CD4-positive, alpha-beta T cell treated with Interleukin-10 for 1 hour (primary cell): ENCODE data around the gene SH3PXD2A.

Source experiments
- DNase-seq: peaks from one replicate; pipeline ENCODE4 v3.0.0-alpha.2; 2020

SH3PXD2A gene, protein sequence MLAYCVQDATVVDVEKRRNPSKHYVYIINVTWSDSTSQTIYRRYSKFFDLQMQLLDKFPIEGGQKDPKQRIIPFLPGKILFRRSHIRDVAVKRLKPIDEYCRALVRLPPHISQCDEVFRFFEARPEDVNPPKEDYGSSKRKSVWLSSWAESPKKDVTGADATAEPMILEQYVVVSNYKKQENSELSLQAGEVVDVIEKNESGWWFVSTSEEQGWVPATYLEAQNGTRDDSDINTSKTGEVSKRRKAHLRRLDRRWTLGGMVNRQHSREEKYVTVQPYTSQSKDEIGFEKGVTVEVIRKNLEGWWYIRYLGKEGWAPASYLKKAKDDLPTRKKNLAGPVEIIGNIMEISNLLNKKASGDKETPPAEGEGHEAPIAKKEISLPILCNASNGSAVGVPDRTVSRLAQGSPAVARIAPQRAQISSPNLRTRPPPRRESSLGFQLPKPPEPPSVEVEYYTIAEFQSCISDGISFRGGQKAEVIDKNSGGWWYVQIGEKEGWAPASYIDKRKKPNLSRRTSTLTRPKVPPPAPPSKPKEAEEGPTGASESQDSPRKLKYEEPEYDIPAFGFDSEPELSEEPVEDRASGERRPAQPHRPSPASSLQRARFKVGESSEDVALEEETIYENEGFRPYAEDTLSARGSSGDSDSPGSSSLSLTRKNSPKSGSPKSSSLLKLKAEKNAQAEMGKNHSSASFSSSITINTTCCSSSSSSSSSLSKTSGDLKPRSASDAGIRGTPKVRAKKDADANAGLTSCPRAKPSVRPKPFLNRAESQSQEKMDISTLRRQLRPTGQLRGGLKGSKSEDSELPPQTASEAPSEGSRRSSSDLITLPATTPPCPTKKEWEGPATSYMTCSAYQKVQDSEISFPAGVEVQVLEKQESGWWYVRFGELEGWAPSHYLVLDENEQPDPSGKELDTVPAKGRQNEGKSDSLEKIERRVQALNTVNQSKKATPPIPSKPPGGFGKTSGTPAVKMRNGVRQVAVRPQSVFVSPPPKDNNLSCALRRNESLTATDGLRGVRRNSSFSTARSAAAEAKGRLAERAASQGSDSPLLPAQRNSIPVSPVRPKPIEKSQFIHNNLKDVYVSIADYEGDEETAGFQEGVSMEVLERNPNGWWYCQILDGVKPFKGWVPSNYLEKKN

DNA sequence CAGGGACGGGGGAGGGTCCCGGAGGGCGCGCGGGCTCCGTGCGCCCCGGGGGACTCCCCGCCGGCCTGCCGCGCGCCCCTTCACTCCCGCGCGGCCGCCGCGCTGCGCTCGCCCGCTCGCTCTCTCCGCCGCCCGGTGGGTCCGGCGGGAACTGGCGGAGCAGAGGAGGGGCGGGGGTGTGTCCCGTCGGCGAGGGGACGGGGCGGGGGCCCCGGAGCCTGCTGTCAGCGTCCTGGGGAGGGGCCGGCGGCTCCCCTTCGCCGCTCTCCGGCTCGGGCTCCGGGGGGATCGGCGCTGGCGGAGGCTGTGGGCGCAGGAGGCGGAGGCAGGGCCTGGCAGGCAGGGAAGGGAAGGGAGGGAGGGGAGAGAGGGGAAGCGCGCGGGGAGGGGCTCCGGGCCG is at the start of gene SH3PXD2A:
TSS of gene SH3PXD2A (minus strand) at position 153 of the 400 bp plus-strand sequence. CDS start 310 bp downstream, outside the sequence.
- DNase-seq, result peak; percentile 20

DNA sequence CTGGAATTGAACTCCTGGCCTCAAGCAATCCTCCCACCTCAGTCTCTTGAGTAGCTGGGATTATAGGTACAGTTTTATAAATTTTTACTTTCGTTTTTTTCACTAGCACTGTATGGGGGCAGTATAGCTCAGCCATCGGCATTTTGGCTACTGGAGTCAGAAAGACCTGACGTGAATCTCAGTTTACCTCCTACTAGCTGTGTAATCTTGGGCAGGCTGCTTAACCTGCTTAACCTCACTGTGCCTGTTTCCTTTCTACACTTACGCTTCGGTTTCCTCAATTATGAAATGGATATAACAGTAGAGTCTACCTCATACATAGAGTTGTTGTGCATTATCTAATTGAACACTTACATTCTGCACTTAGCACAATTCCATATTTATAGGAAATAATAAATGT is 45.9 kb upstream of the SH3PXD2A start:
- DNase-seq, result peak; percentile 34

DNA sequence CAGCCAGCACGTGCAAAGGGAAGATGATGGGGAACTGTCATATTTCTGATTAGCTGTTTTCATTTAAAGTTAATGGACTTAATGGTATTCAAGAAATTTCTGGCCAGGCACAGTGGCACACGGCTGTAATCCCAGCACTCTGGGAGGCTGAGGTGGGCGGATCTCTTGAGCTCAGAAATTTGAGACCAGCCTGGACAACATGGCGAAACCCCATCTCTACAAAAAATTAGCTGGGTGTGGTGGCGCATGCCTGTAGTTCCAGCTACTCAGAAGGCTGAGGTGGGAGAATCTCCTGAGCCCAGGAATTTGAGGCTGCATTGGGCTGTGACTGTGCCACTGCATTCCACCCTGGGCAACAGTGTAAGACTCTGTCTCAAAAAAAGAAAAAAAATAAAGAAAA is 43.9 kb upstream of the SH3PXD2A start:
- DNase-seq, result no peak

DNA sequence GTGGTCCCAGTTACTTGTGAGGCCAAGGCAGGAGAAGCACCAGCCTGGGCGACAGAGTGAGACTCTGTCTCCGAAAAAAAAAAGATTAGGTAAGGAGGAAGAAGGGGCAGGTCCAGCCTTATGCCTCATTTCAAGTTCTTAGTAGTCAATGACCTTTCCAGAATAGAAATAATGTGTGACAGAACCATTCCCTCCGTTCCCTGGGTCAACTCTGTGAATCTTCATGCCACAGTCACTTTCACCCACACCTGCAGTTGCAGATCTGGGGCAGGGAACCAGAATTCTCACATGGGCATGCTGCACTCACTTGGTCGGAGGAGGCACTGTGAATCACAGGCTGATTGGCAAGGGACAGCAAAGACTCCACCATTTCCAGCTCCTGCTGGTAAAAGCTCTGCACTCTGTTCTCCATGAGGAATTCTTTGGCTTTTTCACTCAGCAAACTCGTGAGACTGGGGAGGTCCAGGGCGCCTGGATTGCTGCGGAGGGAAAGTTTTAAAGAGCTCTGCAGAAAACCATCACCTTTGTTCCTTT is 41.9 kb upstream of the SH3PXD2A start:
- DNase-seq, result no peak

- DNase-seq, result no peak
These were observed 40.8 kb upstream of the SH3PXD2A start for GRCh38 chr10:103896225-103896624.

GRCh38 chr10:103895411-103896186 is 40.2 kb upstream of the SH3PXD2A start:
- DNase-seq, result no peak

DNA sequence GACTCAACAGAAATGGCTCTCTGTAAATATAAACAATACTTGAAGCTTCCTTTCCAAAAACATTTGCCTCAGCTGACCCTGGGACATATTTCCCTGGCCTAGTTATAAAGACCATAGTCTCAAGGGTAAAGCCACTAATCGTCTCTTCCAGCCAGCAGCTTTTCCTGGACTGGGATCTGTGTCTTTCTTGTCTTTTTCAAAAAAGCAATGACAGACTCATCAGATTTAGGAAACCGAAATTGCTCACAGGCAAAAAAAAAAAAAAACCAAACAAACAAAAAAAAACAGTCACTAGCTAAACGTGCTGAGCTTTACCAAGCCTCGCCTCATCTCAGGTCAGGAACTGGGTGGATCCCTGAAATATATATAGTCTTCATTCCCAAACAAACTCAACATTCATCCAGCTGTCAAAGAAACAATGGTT is 39.1 kb upstream of the SH3PXD2A start:
- no peak for DNase-seq

GRCh38 chr10:103893817-103894216 is 38.4 kb upstream of the SH3PXD2A start:
- DNase-seq, result no peak

- DNase-seq, result no peak
These were observed 36.8 kb upstream of the SH3PXD2A start for GRCh38 chr10:103892181-103892580.

DNA sequence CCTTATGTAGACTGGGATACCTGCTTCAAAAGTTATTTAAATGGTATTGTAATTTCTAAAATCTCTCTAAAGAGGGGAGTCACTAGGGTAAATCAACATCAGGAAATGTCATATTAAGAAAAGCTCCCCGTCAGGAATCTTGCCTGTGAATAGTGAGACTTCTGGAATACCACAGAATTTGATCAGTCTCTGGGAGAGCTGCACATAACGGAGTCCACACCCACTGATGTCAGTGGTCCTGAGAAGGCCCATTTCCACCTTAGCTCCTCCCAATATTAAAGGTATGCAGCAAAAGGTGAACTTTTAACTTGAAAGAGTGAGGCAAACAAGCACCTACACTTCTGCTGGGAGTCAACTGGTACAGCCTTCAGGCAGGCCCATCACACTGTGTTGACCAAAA is 35.3 kb upstream of the SH3PXD2A start:
- DNase-seq, result no peak

GRCh38 chr10:103890194-103890658 is 34.9 kb upstream of the SH3PXD2A start:
- DNase-seq, result no peak

- DNase-seq, result no peak
These were observed 33.8 kb upstream of the SH3PXD2A start for GRCh38 chr10:103889121-103889720.

GRCh38 chr10:103888113-103888841 is 32.9 kb upstream of the SH3PXD2A start:
- peak; percentile 74 for DNase-seq

DNA sequence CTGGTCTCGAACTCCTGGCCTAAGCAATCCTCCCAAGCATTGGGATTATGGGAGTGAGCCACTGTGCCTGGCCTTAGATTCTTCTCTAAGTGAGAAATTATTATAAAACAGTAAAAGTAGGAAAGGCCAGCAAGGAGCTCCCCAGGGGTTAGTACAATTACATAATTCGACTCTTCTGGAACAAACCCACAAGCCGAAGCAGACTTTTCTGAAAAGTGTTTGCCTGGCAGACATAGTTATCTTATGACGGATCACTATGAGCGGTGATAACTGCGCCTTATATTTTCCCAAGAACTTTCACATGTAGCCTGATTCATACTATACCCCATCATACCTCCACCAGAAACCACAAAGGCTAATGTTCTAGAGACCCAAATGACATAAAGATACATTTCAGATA is 30.2 kb upstream of the SH3PXD2A start:
- DNase-seq, result no peak

DNA sequence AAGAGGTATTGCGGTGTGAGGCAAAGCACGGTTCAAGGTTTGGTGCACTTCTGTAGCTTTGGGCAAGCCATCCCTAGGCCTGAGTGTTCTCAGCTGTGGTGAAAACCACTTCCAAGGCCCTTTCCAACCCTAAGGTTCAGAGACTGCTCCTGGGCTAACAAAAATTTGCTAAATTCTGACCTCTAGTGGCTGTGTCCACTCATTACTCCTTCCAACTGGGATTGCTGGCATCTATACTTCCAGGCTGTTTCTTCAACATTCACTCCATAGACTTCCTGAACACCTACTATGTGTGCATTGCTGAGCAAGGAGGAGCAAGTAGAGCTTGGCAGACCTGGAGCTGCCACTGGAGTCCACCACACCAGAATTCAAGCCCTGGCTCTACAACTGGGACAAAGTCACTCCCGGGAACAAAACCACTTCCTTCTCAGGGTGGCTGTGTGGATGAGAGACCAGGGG is 29.3 kb upstream of the SH3PXD2A start:
- peak; percentile 43 for DNase-seq

DNA sequence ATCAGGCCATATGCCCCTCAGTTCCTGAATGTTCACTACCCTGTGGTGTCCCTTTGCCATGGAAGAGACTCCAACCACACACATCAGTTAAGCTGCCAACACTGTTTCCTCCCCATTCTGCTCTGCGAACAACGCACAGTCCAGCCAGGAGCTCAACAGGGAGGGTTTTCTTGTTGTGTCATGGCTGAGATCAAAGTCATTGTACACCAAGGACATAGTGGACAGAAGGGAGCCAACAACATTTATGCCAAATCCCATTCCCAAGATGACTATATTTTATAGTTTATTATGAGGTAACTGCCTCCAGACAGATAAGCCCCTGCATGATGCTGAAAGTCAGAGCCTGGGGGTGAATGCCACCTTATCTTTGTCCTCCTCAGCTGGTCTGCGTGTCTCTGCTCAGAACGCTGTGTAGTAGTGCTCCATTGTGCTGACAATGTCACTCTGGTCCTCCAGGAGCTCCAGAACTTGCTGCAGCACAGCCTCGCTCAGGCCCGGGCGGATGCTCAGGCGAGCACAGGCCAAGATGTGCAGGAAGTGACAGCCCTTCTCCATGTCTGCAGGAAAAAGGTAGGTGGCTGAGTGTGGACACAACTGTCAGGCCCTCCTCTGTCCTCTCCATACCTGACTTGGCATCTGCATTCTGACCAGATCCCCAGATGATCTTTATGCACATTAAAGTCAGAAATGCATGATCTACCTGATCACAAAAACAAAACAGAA is 27.1 kb upstream of the SH3PXD2A start:
- DNase-seq, result no peak

GRCh38 chr10:103881416-103882284 is 26.3 kb upstream of the SH3PXD2A start:
- DNase-seq, result no peak

DNA sequence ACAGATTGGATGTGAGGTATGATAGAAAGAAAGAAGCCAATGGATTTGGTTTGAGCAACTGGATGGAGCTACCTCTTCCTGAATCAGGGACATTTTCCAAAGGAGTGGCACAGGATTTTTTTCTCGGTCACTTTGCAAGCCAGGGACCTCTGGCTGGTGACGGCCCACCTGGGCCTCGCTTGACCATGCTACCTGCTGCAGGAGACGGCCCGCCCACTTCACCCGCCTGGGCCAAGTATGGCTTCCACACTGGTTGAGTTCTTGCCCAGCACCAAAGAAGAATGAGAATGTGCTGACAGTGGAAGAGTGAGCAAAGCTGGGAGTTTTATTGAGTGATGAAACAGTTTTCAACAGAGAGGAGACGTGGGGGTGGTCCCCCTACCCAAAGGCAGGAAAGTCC is 24.5 kb upstream of the SH3PXD2A start:
- DNase-seq, result no peak

GRCh38 chr10:103879409-103879808 is 24.0 kb upstream of the SH3PXD2A start:
- no peak for DNase-seq
